D721Med (cell line): ENCODE measurements around the gene OR2D3.
"Not testable (repeated sequence)": the region's sequence is repeated elsewhere in the genome, so short reads cannot be mapped to it uniquely, and the experiment has no call there.

Experiments
- DNase-seq: peaks from one replicate; pipeline ENCODE4 v3.0.0; 2011; ENCODE audit warnings: low spot score; ENCODE audit not compliant: insufficient read length
- FAIRE-seq: peaks from 2 replicates; lab custom pipeline; 2011; peaks lifted over from hg19 to GRCh38; lab: Jason Lieb, UNC
- TF ChIP-seq, protein P1 (sequence below): IDR thresholded peaks from 2 replicates; pipeline ENCODE4 v1.5.1; 2012; ENCODE audit warnings: mild to moderate bottlenecking, control low read depth; ENCODE audit not compliant: insufficient read depth; ENCODE audit errors: missing control alignments

Gene OR2D3, protein sequence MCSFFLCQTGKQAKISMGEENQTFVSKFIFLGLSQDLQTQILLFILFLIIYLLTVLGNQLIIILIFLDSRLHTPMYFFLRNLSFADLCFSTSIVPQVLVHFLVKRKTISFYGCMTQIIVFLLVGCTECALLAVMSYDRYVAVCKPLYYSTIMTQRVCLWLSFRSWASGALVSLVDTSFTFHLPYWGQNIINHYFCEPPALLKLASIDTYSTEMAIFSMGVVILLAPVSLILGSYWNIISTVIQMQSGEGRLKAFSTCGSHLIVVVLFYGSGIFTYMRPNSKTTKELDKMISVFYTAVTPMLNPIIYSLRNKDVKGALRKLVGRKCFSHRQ

DNA sequence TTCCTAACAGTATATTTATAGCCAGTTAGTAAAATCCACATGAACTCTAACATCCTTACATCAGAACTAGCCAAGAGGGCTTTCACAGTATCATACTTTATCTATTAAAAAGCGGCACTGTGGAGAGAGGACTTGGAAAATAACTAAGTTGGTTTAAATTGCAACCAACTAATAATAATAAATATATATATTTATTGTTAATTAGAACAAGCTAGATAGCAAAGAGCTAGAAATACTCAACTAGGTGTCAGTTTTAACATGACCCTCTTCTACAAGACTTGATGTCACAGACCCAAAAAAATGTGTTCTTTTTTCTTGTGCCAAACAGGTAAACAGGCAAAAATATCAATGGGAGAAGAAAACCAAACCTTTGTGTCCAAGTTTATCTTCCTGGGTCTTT is at the start of gene OR2D3:
Gene OR2D3, plus strand, starts transcription at position 301 of the 400 bp plus-strand sequence. Its CDS starts 0 bp downstream, at position 301.
- TF ChIP-seq, protein P1, sequence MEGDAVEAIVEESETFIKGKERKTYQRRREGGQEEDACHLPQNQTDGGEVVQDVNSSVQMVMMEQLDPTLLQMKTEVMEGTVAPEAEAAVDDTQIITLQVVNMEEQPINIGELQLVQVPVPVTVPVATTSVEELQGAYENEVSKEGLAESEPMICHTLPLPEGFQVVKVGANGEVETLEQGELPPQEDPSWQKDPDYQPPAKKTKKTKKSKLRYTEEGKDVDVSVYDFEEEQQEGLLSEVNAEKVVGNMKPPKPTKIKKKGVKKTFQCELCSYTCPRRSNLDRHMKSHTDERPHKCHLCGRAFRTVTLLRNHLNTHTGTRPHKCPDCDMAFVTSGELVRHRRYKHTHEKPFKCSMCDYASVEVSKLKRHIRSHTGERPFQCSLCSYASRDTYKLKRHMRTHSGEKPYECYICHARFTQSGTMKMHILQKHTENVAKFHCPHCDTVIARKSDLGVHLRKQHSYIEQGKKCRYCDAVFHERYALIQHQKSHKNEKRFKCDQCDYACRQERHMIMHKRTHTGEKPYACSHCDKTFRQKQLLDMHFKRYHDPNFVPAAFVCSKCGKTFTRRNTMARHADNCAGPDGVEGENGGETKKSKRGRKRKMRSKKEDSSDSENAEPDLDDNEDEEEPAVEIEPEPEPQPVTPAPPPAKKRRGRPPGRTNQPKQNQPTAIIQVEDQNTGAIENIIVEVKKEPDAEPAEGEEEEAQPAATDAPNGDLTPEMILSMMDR = no peak
- no peak for FAIRE-seq
- no peak for DNase-seq

DNA sequence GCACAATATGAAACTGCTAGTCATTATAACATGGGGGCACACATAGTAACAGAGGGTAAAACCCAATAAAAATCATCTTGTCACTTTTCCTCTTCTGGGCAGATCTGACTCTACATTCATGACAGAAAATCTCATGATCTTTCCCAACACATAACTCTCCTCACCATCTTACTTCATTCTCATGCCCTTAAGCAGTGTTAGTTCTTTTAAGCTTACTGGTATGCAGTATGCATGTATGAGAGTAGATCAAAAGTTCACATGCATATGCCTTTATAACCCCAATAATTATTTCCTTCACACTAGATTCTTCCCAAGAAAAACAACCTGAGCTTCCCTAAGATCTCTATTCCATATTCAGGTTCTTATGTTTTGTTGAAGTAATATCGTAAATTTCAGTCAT is 49.5 kb upstream of the OR2D3 start:
- no peak for DNase-seq
- TF ChIP-seq, protein P1 = no peak
- no peak for FAIRE-seq

DNA sequence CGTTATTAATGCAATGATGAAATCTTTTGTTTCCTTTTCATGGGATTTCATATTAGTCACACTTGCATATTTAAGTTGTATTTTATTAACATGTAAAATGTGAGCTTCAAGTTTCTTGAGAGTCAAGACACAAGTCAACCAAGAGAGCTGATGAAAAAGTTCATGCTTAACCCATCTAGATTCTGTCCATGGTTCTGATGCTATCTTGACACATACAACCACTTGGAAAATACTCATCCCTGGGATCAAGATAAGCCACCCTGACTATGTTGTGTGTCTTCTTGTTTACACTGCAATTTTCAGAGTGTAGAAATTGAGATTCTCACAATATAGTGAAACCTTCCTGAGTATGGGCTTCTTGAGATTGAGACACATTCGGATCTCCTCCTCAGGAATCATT is 45.0 kb upstream of the OR2D3 start:
- TF ChIP-seq, protein P1 = no peak
- DNase-seq (no peak), FAIRE-seq (no peak)

DNA sequence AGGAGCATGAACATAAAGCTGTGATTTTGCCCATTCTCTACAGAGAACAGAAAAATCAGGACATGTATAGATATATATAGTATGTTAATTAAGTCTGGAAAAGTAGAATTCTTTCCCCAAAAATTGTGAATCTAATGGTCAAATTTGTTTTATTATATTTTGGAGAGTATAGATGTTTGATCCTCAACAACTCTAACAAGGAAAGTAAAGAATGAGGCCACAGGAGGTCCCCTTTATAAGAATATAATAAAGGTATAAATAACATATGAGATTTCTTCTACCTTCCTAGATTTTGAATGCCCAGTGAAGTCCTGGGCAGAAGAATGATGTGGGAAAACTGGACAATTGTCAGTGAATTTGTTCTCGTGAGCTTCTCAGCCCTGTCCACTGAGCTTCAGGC is 44.5 kb upstream of the OR2D3 start, which contains the start of gene OR10A4:
Gene OR10A4, plus strand, starts transcription at position 301 of the 400 bp plus-strand sequence. Its CDS starts 23 bp downstream, at position 324.
- TF ChIP-seq, protein P1 = no peak
- DNase-seq (no peak), FAIRE-seq (no peak)

DNA sequence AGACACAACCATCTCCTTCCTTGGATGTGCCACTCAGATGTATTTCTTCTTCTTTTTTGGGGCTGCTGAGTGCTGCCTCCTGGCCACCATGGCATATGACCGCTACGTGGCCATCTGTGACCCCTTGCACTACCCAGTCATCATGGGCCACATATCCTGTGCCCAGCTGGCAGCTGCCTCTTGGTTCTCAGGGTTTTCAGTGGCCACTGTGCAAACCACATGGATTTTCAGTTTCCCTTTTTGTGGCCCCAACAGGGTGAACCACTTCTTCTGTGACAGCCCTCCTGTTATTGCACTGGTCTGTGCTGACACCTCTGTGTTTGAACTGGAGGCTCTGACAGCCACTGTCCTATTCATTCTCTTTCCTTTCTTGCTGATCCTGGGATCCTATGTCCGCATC is 43.9 kb upstream of the OR2D3 start:
- FAIRE-seq (no peak), DNase-seq (no peak)
- TF ChIP-seq, protein P1 = no peak

DNA sequence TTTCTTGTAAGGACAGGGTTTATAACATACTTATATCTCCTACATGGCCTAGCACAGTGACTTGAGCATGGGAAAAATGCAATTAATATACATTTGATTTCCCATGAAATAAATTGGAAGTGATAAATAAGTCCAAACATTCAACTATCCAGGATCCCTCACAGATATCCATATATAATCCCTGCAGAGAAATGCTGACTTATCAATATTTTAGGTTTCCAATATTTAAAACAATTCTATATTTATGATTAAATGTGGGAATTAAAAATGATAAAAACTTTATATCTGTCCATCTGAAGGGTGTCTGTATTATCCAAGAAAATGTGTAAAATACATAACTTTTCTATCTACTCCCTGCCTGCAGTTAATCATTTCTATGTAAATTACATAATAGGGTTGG is 38.1 kb upstream of the OR2D3 start:
- DNase-seq (no peak), FAIRE-seq (no peak)
- TF ChIP-seq, protein P1 = no peak

DNA sequence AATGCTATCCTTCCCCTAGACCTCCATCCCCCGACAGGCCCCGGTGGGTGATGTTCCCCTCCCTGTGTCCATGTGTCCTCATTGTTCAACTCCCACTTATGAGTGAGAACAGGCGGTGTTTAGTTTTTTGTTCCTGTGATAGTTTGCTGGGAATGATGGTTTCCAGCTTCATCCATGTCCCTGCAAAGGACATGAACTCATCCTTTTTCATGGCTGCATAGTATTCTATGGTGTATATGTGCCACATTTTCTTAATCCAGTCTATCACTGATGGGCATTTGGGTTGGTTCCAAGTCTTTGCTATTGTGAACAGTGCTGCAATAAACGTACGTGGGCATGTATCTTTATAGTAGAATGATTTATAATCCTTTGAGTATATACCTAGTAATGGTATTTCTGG is 33.1 kb upstream of the OR2D3 start:
- not testable (repeated sequence) for FAIRE-seq, DNase-seq
